Stimulated activated naive CD4-positive, alpha-beta T cell treated with Interleukin-2 at 50 U/mL for 16 hours (primary cell): ENCODE data around the gene GPR32.
"Not testable (repeated sequence)": the region's sequence is repeated elsewhere in the genome, so short reads cannot be mapped to it uniquely, and the experiment has no call there.

Experiments used
- DNase-seq: peaks from one replicate; lab custom pipeline; 2025; lab: John Stamatoyannopoulos, UW

GPR32 gene

GRCh38 chr19:50749490-50749889 lies 20.8 kb upstream of the GPR32 start:
- DNase-seq: no peak

DNA sequence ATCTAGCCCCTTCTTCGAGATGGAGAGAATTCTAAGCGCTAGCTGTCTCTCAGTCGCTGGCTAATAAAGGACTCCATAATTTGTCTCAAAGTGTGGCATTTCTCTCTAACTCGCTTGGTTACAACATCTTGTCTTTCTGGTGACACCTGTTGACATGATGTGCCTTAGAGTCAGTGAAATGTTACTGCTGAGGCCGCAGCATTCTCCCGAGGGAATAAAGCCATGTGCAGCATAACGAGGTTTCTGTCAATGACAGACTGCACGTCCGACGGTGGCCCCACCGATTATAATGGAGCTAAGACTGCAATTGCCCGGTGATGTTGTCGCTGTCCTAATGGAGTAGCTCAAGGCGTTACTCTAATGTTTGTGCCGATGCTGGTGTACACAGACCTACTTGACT lies 20.3 kb upstream of the GPR32 start:
- DNase-seq: no peak

GRCh38 chr19:50753879-50754278 lies 16.4 kb upstream of the GPR32 start:
- DNase-seq: no peak

DNA sequence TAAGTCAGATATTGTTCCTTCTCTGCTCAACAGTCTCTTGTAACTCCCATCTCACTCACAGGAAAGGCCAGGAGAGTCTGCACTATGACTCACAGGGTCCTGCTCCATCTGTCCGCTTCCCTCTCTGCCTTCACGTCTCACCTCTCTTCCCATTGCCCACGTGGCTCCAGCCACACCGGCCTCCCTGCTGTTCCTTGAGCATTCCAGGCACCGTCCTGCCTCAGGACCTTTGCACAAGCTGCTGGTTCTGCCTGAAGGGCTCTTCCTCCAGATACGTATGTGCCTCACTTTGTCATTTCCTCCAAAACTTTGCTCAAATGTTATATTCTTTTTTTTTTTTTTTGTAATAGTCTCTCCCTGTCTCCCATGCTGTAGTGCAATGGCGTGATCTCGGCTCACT lies 14.0 kb upstream of the GPR32 start:
- not testable (repeated sequence) for DNase-seq

- DNase-seq: not testable (repeated sequence)
These were observed 12.6 kb upstream of the GPR32 start for GRCh38 chr19:50757624-50758023.

- not testable (repeated sequence) for DNase-seq
These were observed 11.2 kb upstream of the GPR32 start for GRCh38 chr19:50759076-50759475.

DNA sequence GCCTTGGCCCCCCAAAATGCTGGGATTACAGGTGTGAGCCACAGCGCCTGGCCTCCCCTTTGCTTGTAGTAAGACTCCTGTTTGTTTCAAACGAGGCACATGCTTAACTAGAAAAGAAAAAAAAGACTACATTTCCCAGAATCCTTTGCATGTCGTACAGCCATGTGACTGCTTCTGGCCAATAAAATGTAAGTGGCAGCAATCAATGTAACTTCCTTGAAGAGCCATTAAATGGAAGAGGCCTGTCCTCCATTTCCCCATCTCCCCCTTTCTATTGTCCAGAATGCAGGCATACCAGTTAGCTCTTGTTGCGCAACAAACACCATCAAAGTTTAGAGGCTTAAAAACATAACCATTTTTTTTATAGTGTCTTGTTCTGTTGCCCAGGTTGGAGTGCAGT lies 10.4 kb upstream of the GPR32 start:
- no peak for DNase-seq

GRCh38 chr19:50761501-50761900 lies 8.8 kb upstream of the GPR32 start:
- not testable (repeated sequence) for DNase-seq

DNA sequence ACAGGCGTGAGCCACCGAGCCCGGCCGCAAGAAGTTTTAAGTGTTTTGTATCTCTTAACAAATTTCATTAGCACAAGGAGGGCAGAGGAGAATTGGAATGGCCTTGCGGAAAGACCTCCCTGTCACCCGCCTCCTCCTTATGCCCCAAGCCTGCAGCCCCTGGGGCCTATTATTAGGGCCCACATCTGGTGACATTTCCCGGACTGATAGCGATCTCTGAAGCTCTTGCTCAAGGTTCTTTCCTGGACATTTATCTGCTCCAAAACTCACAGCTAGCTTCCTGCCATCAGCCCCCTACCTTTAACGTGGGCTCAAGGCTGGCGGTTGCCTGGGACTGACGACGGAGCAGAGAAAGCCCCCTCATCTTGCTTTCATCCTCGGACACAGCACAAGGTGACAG lies 6.7 kb upstream of the GPR32 start:
- DNase-seq: not testable (repeated sequence)

- no peak for DNase-seq
These were observed 5.9 kb upstream of the GPR32 start for GRCh38 chr19:50764409-50764808.

DNA sequence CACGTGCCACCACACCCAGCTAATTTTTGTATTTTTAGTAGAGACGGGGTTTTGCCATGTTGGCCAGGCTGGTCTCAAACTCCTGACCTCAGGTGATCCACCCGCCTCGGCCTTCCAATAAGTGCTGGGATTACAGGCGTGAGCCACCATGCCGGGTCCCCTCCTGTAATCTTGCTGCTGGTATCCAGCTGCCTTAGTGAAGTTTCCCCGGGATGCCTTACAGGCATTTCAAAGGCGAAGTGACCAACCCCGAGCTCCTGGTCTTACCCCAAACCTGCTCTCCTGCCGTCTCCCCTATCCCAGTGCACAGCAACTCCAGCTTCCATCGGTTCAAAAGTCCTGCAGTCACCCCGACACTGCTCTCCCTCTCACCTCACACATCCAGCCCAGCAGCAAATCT lies 3.5 kb upstream of the GPR32 start:
- DNase-seq: not testable (repeated sequence)

DNA sequence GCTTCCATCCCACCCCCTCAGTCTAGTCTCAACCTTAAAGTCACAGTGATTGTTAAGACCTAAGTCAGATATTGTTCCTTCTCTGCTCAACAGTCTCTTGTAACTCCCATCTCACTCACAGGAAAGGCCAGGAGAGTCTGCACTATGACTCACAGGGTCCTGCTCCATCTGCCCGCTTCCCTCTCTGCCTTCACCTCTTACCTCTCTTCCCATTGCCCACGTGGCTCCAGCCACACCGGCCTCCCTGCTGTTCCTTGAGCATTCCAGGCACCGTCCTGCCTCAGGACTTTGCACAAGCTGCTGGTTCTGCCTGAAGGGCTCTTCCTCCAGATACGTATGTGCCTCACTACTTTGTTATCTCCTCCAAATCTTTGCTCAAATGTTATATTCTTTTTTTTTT lies 3.0 kb upstream of the GPR32 start:
- DNase-seq: not testable (repeated sequence)

DNA sequence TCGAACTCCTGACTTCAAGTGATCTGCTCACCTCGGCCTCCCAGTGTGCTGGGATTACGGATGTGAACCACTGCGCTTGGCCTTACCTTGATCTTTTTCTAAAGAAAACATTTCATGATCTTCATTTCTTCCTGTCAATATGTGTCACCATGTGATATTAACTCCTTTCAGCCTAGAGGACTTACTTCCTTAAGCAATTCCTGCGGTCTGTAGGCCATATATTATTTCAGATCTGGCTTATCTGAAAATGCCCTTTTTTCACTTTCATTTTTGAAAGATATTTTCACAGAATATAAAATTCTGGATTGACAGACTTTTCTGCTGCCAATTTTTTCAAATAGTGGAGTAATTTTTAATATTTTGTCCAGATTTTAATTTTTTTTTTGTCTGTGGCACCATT lies 2.0 kb upstream of the GPR32 start:
- DNase-seq: no peak

- no peak for DNase-seq
These were observed 624 bp downstream of the GPR32 start for GRCh38 chr19:50770888-50771287.

GRCh38 chr19:50772476-50772875 lies 2.2 kb downstream of the GPR32 start:
- DNase-seq: no peak

DNA sequence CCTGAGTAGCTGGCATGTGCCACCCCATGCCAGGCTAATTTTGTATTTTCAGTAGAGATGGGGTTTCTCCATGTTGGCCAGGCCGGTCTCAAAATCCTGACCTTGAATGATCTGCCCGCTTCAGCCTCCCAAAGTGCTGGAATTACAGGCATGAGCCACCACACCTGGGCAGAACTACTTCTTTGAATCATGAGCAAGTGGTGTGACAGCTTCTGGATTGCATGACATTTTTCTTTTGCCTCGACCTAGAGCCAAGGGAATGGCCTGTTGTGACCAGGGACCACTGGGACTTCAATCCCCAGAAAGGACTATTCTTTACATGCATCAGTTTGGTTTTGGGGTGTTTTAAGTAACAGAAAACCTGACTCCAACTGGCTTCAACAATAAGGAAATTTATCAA lies 2.6 kb downstream of the GPR32 start:
- DNase-seq: not testable (repeated sequence)

DNA sequence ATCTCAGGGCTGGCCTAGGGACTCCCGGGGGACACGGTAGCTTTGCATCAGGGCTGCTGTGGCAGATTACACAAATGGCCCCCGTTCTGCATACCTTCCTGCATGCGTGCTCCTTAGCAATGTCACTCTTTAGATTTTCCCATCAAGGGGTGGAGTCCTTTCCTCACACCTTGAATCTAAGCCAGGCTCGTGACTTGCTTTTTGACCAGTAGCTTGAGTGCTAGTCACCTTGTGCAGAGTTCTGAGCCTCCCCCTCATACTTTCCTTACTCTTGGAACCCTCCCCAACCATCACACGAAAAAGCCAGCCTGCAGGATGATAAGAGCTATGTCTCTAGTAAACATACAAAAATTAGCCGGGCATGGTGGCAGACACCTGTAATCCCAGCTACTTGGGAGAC lies 3.2 kb downstream of the GPR32 start:
- not testable (repeated sequence) for DNase-seq

GRCh38 chr19:50776131-50776530 lies 5.9 kb downstream of the GPR32 start:
- DNase-seq: no peak

- DNase-seq: no peak
These were observed 7.0 kb downstream of the GPR32 start for GRCh38 chr19:50777261-50777660.

DNA sequence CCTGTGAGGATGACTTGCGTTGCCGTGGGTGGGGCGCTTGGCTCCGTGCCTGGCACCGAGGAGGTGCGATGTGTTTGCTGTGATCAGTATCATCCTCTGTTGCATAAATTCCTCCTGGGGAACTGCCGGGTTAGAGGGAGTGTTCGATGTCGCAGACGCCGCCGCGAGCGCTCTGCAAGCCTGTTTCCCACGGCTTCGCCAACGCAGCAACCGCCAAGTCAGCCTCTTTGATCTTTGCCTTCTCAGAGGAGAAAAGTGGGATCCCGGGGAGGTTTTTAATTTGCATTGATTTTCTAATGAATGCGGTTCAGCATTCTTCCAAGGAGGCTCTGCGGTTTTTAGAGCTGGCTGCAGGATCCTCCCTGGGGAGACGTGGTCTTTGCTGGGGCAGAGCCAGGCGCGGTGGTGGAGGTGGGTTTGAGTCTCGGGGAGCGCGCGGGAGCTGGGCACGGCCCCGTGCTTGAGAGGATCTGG lies 7.6 kb downstream of the GPR32 start:
- no peak for DNase-seq

DNA sequence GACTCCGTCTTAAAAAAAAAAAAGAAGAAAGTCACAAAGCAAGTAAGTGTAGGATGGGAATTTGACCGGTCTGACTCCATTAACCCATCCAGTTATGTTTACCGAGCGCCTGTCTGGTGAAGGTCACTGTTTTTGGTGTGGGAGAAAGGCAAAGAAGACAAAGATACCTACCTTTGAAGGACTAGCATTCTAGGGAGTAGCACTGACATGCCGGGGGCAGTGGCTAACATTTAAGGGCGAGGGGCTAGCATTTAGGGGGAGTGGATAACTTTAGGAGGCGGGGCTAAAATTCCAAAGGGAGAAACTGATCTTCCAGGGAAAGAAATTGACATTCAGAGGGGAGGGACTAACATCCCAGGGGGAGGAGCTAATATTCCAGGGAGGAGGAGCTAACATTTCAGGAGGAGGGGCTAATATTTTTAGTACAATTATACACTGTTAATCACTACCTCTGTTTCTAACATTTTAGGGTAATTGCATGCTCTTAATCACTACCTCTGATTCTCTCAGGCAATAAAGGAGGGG lies 8.7 kb downstream of the GPR32 start:
- DNase-seq: no peak

GRCh38 chr19:50779504-50780457 lies 9.5 kb downstream of the GPR32 start:
- DNase-seq: no peak

DNA sequence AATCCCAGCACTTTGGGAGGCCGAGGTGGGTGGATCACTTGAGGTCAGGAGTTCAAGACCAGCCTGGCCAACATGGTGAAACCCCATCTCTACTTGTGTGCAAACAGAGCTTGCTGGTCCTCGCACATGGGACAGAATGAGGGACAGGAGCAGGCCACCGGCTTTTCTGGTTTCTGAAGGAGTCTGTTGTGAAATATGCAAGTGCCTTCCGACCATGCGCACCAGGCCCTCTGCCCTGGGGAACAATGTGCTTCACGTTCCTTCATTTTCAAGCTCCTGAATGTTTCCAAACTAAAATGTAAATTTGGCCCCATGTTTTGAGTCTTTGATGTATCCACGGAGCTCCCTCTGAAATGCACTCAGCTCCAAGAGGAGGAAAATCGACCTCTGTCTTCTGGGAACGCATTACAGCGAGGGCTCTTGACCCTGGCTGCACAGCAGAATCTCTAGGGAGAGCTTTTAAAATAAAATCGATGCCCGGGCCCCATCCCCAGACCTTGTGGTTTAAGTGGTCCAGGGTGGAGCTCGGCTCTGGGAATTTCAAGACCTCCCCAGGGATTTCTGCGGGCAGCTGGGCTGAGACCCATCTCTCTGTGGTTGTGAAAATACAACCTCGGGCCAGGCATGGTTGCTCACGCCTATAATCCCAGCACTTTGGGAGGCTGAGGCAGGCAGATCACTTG lies 10.6 kb downstream of the GPR32 start:
- DNase-seq: no peak
